Measurements from ENCODE around the gene DDN. TPM values are rescaled to one million over a fixed set of nuclear protein-coding genes. Genes with fewer than 3 reads are reported as not detected.
A peak's percentile ranks its signal among the peaks of the same experiment; 100 is the strongest.

Gene DDN
- total and polyA plus RNA-seq, 9 of the 15 experiments (the other 6 are each of a cell fraction or from before 2014, with no cell fraction given) = 0.03 to 3.6 (median 1.6) TPM

- TF ChIP-seq PKNOX1 (IDR thresholded peaks at IDR 0.05) (peak; percentile 89), GATA2 (CRISPR knock-in tag; IDR thresholded peaks at IDR 0.05) (no peak), RBM39 (optimal IDR thresholded peaks at IDR 0.05; ENCODE audit: low read depth, low read length) (no peak), CTCF (IDR thresholded peaks at IDR 0.05 in 2 of 3, conservative IDR thresholded peaks at IDR 0.05 in 1 of 3; ENCODE audit: insufficient read depth in 2 of 3, low read depth in 1 of 3, low read length in 3 of 3) (peak; percentile 85 to 88 (median 87)), ZNF445 (CRISPR knock-in tag; IDR thresholded peaks at IDR 0.05; ENCODE audit: low read depth) (no peak), HBP1 (CRISPR knock-in tag; IDR thresholded peaks at IDR 0.05) (no peak), THAP7 (CRISPR knock-in tag; IDR thresholded peaks at IDR 0.05) (no peak), NRF1 (conservative IDR thresholded peaks at IDR 0.05 in 1 of 2, IDR thresholded peaks at IDR 0.05 in 1 of 2) (peak; percentile 66 to 67), PBX2 (CRISPR knock-in tag; IDR thresholded peaks at IDR 0.05; ENCODE audit: low read depth) (peak; percentile 25; the same call in 1 of the 2 replicates), PBX2 (tag; conservative IDR thresholded peaks at IDR 0.05; ENCODE audit: low read depth) (peak; percentile 39; the same call in 1 of the 2 replicates)
These were observed 3.9 kb downstream of the DDN start (continued) for GRCh38 chr12:48995086-48995879.

Data from K562 (cell line).